GM18511 (cell line): ENCODE data around the gene THOC3.
"Not testable (repeated sequence)": the region's sequence is repeated elsewhere in the genome, so short reads cannot be mapped to it uniquely, and the experiment has no call there.

Experiments
- ATAC-seq: cut with Tn5 transposase; IDR thresholded peaks from one replicate; pipeline ENCODE4 v1.9.1; 2021; ENCODE audit warnings: mild to moderate bottlenecking, moderate library complexity; ENCODE audit not compliant: unreplicated experiment

THOC3 gene

GRCh38 chr5:175943253-175943652 lies 24.9 kb downstream of the THOC3 start:
- ATAC-seq, result not testable (repeated sequence)

- not testable (repeated sequence) for ATAC-seq
These were observed 27.5 kb downstream of the THOC3 start for GRCh38 chr5:175940632-175941031.

DNA sequence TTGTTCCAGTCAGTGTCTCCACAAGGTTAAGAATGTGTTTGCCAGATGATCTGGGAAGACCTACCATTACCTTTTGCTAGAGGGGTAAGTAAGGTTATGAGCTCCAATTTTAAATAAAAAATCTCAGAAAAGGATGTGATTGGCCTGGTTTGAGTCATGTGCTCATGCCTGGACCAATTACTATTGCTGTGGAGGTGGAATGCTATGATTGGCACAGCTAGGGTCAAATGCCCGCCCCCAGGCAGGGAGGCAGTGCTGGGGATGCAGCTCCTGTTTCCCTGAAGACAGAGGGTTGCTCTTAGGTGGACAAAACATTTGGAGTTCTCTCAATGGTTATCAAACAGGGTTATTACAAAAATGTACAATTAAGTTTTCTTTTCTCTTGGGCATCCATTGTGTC lies 29.6 kb downstream of the THOC3 start:
- ATAC-seq, result not testable (repeated sequence)

- ATAC-seq, result not testable (repeated sequence)
These were observed 39.4 kb downstream of the THOC3 start for GRCh38 chr5:175928752-175929151.

GRCh38 chr5:175925106-175925505 lies 43.0 kb downstream of the THOC3 start:
- ATAC-seq, result not testable (repeated sequence)

DNA sequence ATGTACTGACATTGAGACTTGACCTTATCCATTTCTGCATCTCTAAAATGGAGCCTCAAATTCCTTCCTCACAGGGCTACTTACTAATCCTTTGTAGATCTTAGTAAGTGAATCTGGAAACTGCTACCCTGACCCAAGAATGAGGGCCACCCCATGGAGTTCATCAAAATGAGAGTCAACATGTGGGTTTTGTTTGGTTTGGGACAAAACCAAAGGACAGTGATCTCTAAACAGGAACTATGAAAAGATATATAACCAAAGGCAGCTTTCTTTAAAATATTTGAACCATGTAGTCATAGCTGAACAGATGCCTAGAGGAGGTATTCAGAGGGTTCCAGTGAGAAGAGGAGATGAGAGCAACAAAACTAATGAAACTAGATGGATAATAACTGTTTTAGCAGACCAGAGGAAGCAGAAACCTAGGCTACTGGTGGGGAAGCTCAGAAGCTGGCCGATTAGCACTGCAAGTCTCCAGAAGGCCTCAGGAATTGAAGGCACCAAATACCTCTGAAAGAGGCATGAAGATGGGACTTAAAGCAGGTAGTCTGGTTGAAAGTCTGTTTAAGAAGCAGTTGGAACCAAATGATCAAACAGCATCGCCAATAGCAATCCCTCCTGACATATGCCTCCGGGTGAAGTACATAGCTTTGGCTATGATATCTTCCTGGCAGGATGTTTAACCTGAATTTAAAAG lies 45.8 kb downstream of the THOC3 start:
- ATAC-seq, result no peak

DNA sequence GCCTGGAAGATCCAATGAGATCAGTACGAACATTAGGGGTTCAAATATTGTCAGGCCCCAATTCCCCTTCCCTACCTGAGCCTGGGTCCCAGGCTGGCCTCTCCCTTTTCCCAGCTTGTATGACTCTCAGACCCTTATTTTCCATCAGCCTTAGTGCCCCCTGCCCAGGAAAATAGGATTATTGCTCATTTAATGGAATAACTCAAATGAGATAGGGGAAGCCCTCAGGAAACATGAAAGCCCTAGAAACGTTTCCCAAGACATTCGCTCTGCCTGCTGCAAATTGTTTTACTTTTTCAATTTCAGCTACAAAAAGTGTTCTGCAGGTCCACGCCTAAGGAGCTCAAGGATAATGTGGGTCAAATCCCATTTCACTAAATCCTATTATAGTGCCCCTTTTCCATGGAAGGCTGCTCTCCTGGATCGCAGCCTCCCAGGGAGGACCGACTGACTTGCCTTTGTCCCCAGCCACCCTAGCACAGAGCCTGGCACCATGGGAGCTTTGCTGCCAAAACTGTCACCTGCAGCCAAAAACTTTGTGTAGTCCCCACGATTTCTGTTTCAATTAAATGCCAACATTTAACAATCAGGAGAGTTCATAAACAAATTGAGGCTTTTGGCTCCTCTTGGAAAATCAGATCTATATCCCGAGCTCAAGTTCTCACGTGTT lies 46.9 kb downstream of the THOC3 start:
- no peak for ATAC-seq

DNA sequence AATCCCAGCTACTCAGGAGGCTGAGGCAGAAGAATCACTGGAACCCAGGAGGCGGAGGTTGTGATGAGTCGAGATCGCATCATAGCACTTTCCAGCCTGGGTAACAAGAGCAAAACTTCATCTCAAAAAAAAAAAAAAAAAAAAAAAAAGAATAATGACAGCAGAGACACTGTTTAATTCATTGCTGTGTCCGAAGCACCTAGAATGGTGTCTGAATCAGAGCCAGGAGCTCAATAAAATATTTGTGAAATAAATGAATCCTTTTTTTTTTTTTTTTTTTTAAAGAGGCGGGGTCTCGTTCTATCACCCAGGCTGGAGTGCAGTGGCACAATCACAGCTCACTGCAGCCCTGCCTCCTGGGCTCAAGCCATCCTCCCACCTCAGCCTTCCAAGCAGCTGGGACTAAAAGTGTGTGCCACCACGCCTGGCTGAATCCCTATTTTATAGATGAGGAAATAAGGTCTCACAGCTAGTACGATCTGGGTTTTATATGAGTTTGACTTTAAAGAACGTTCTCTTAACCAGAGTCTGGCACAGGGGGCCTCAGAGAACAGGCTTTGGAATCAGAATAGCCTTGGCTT lies 47.8 kb downstream of the THOC3 start:
- no peak for ATAC-seq

DNA sequence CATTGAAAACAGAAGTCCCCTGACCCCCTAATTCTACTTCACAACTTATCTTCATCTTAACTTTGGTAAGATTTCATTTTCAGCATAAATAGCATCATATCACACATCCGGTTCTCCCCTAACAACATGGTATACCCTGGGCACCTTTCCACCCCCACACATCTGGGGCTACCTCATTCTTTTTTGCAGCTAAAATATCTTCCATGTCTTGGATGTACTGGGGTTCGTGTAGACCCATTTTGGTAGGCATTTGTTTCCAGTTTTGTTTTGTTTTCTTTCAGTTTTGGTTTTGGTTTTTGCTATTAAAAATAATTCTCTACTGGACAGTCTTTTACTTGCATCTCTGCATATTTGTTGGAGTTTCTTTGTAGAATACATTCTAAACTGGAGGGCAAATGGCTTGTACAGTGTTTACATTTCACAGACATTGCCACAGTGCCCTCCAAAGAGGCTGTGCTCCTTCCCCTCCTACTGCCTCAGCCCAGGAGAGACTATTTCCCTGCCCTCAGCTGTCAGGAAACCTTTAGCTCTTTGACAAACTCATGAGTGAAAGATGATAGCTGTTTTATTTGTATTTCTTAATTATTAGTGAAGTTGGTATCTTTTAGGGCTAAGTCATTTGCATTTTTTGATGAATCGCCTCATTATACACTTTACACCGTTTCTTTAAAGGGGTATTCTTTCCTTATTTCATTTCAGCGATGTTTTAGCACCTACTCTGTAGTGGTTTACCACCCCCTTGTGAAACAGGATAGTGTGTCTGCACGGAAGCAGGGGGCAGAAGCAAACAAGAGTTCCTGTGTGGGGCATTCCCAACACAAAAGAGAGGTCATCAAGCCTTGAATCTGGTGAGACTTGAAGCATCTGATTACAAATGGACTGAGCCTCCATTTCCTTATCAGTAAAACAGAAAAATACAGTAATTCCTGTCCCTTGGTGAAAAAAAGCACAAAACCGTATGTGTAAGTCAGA lies 52.8 kb downstream of the THOC3 start:
- ATAC-seq, result peak; percentile 76

DNA sequence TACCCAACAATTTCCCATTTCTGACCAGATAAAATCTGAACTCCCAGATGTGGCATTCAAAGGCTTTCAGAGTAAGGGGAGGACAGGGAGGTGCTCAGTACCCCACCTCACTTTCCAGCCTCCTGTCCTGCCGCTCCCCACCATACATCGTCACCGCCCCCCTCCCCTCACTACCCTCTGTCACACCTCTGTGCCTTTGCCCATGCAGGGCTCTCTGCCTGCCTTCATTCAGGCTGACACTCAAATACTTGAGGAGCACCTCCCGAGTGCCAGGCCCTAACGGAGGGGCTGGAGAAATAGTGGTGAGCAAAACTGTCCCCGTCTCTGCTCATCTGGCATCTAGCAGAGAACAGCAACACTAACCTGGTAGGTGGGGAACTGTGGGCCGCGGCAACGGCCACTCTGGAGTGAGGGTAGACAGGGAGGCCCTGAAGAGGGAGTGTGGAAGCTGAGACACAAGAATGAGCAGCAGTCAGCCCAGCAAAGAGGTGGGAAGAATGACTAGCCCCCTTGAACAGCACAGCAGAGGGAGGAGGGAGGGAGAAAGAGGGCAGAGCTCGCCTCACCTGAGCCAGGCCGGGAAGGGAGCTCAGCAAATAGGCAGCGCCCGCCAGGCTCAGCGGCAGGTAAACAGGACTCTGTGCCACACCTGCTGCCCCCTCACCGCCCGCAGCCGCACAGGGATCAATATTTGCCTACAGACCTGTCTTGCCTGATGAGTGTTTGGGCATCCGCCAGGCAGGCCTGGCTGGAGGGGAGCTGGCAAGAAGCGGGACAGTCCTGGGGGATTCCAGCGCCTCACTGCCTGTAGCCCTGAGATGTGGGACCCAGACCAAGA lies 54.1 kb downstream of the THOC3 start:
- not testable (repeated sequence) for ATAC-seq

GRCh38 chr5:175910072-175910471 lies 58.0 kb downstream of the THOC3 start:
- not testable (repeated sequence) for ATAC-seq
